Tongue (tissue), 1 donor: ENCODE measurements around the gene MGP. TPM values are rescaled to one million over a fixed set of nuclear protein-coding genes. Genes with fewer than 3 reads are reported as not detected.

ENCODE experiments used
- total RNA-seq: library from RNA; depleted of rRNA; stranded (reverse); fragments of >200 nt; gene quantifications from one replicate; pipeline ENCODE4 v1.2.3, GENCODE V29; 2014

MGP gene
- total RNA-seq, 1 donor from 2014 or later, result 97.7 TPM

Other genes starting within 250 kb of the MGP start
- 0.21 TPM for gene GUCY2C, start 189.3 kb downstream of the MGP start, total RNA-seq
- gene WBP11, start 82.4 kb downstream of the MGP start, total RNA-seq, result 25.3 TPM
- 1.3 TPM for gene C12orf60, start 82.2 kb downstream of the MGP start, total RNA-seq
- 0.51 TPM for gene SMCO3, start 71.7 kb downstream of the MGP start, total RNA-seq
- gene ART4, start 42.3 kb downstream of the MGP start, total RNA-seq, result 0.10 TPM
- gene ERP27, start 52.7 kb upstream of the MGP start, total RNA-seq, result 1.9 TPM
- 23.0 TPM for gene ARHGDIB, start 75.7 kb upstream of the MGP start, total RNA-seq
- gene PDE6H, start 87.2 kb upstream of the MGP start, total RNA-seq, result not detected